Skeletal muscle tissue (tissue), 4 donors: ENCODE results near the gene CSNK1A1. TPM values are rescaled to one million over a fixed set of nuclear protein-coding genes. Genes with fewer than 3 reads are reported as not detected.
A peak's percentile ranks its signal among the peaks of the same experiment; 100 is the strongest.
"Not testable (repeated sequence)": the region's sequence is repeated elsewhere in the genome, so short reads cannot be mapped to it uniquely, and the experiment has no call there.

Source experiments
- H3K27ac ChIP-seq: one replicate; pipeline ENCODE4 v1.7.0; 2013; ENCODE audit warnings: mild to moderate bottlenecking, low read depth, low read length, inconsistent platforms
- H3K27me3 ChIP-seq, 3 donors: one replicate each; pipeline ENCODE4 v1.7.0; 2013; ENCODE audit warnings: low read length in 3 of 3; ENCODE audit not compliant: control insufficient read depth in 3 of 3, insufficient read depth in 3 of 3
- H3K36me3 ChIP-seq, 3 donors: one replicate each; pipeline ENCODE4 v1.7.0; 2013; ENCODE audit warnings: low read length in 3 of 3; ENCODE audit not compliant: control insufficient read depth in 3 of 3, insufficient read depth in 3 of 3
- H3K4me1 ChIP-seq, 3 donors: one replicate each; pipeline ENCODE4 v1.7.0; 2013; ENCODE audit warnings: low read length in 3 of 3, mild to moderate bottlenecking in 3 of 3; ENCODE audit not compliant: control insufficient read depth in 3 of 3, insufficient read depth in 3 of 3
- H3K4me3 ChIP-seq, 3 donors: one replicate each; pipeline ENCODE4 v1.7.0; 2013; ENCODE audit warnings: low read length in 3 of 3
- H3K9ac ChIP-seq, 3 donors: one replicate each; pipeline ENCODE4 v1.7.0; 2013; ENCODE audit warnings: low read length in 3 of 3, mild to moderate bottlenecking in 3 of 3, moderate library complexity in 2 of 3, low read depth in 1 of 3
- H3K9me3 ChIP-seq, 3 donors: one replicate each; pipeline ENCODE4 v1.7.0; 2013; ENCODE audit warnings: low read length in 3 of 3; ENCODE audit not compliant: control insufficient read depth in 3 of 3
- total RNA-seq: library from RNA; depleted of rRNA; stranded (reverse); fragments of >200 nt; gene quantifications from one replicate; pipeline ENCODE4 v1.2.3, GENCODE V29; 2014
- donor health status: Osteomylitis.

CSNK1A1 gene
- 161 TPM for total RNA-seq

- H3K27me3 ChIP-seq, result no peaks in the 10 kb centered on the region
- H3K4me3 ChIP-seq, result peak within 1 kb of the TSS; percentile 76 to 100 (median 99)
- peak within 1 kb of the TSS; percentile 94 to 100 (median 100) for H3K9ac ChIP-seq
- H3K4me1 ChIP-seq, result peaks cover 23 to 29% (median 24%) of the 10 kb centered on the region in 3 donors
- peak within 1 kb of the TSS; percentile 96 for H3K27ac ChIP-seq
- H3K36me3 ChIP-seq, result peaks cover 0 to 13% (median 8%) of the 10 kb centered on the region in 3 donors
- H3K9me3 ChIP-seq, result no peaks in the 10 kb centered on the region
Measured at GRCh38 chr5:149551227-149552037, at the start of gene CSNK1A1. TSS of gene CSNK1A1 (minus strand) at chr5:149551439. CDS start at chr5:149550964, 475 bp downstream.

- Histone ChIP-seq H3K4me3 (no peak overlapping the region), H3K9me3 (no peaks in the 10 kb centered on the region), H3K27me3 (no peaks in the 10 kb centered on the region), H3K27ac (no peak overlapping the region), H3K9ac (no peak overlapping the region), H3K4me1 (peaks cover 8 to 31% (median 11%) of the 10 kb centered on the region in 3 donors), H3K36me3 (peaks cover 19 to 30% (median 24%) of the 10 kb centered on the region in 3 donors)
Measured at GRCh38 chr5:149600932-149601331, 49.7 kb upstream of the CSNK1A1 start.

DNA sequence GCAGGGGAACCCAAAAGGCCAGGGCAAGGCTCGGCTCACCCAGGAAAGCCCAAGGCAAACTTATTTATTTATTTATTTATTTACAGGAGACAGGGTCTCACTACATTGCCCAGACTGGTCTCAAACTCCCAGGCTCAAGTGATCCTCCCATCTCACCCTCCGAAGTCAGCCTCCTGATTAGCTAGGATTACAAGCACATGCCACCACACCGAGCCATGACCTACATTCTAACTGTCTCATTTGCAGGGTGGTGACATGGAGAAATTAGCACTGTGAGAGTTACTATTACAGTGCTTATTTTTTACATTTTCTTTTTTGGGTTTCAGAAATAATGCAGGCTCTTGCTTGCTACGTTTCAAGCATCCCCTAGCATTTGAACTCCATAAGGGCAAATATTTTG, 48.1 kb upstream of the CSNK1A1 start:
- Histone ChIP-seq H3K9ac (no peak overlapping the region), H3K27me3 (no peaks in the 10 kb centered on the region), H3K4me1 (peaks cover 5 to 26% (median 5%) of the 10 kb centered on the region in 3 donors), H3K27ac (no peak overlapping the region), H3K9me3 (no peaks in the 10 kb centered on the region), H3K36me3 (peaks cover 19 to 30% (median 24%) of the 10 kb centered on the region in 3 donors), H3K4me3 (no peak overlapping the region)

GRCh38 chr5:149598966-149599365, 47.7 kb upstream of the CSNK1A1 start:
- peaks cover 19 to 29% (median 24%) of the 10 kb centered on the region in 3 donors for H3K36me3 ChIP-seq
- peaks cover 5 to 27% (median 5%) of the 10 kb centered on the region in 3 donors for H3K4me1 ChIP-seq

DNA sequence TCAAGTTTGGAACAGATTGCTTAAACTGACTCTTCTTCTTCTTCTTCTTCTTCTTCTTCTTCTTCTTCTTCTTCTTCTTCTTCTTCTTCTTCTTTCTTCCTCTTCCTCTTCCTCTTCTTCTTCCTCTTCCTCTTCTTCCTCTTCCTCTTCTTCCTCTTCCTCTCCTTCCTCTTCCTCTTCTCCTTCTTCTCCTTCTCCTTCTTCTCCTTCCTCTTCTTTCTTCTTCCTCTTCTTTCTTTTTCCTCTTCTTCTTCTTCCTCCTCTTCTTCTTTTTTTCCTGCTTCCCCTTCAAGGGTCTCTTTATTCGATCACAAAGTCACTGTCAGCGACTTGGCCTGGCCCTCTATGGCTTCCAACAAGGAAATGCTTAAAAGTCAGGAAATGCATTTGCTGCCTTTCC, 47.0 kb upstream of the CSNK1A1 start:
- not testable (repeated sequence) for H3K4me3 ChIP-seq, H3K9me3 ChIP-seq, H3K27ac ChIP-seq, H3K9ac ChIP-seq, H3K27me3 ChIP-seq
- H3K36me3 ChIP-seq, result peaks cover 17 to 25% (median 22%) of the 10 kb centered on the region in 3 donors
- peaks cover under 1 to 22% (median 4%) of the 10 kb centered on the region in 3 donors for H3K4me1 ChIP-seq

More at GRCh38 chr5:149598966-149599365, 47.7 kb upstream of the CSNK1A1 start:
- Histone ChIP-seq H3K9me3 (no peaks in the 10 kb centered on the region), H3K27me3 (no peaks in the 10 kb centered on the region), H3K27ac (no peak overlapping the region), H3K9ac (no peak overlapping the region), H3K4me3 (no peak overlapping the region)

GRCh38 chr5:149597618-149598017, 46.4 kb upstream of the CSNK1A1 start:
- peaks cover 16 to 23% (median 20%) of the 10 kb centered on the region in 3 donors for H3K36me3 ChIP-seq
- no peak overlapping the region for H3K4me3 ChIP-seq
- H3K27me3 ChIP-seq, result no peaks in the 10 kb centered on the region
- no peaks in the 10 kb centered on the region for H3K9me3 ChIP-seq
- no peak overlapping the region for H3K9ac ChIP-seq
- H3K27ac ChIP-seq, result no peak overlapping the region
- H3K4me1 ChIP-seq, result peaks cover 0 to 19% (median 2%) of the 10 kb centered on the region in 3 donors

- peaks cover 0 to 19% (median 2%) of the 10 kb centered on the region in 3 donors for H3K4me1 ChIP-seq
- H3K9me3 ChIP-seq, result no peaks in the 10 kb centered on the region
- H3K27me3 ChIP-seq, result no peaks in the 10 kb centered on the region
- H3K27ac ChIP-seq, result no peak overlapping the region
- no peak overlapping the region for H3K4me3 ChIP-seq
- peaks cover 13 to 18% (median 17%) of the 10 kb centered on the region in 3 donors for H3K36me3 ChIP-seq
- H3K9ac ChIP-seq, result peak overlapping the region in 2 of 3 donors; percentile 12 to 40
Measured at GRCh38 chr5:149596712-149597111, 45.5 kb upstream of the CSNK1A1 start.

- H3K36me3 ChIP-seq, H3K4me3 ChIP-seq, H3K27ac ChIP-seq, H3K9ac ChIP-seq, H3K9me3 ChIP-seq, H3K27me3 ChIP-seq: not testable (repeated sequence)
- H3K4me1 ChIP-seq, result peaks cover 0 to 16% (median 2%) of the 10 kb centered on the region in 3 donors
Measured at GRCh38 chr5:149595105-149595504, 43.9 kb upstream of the CSNK1A1 start.

GRCh38 chr5:149594206-149594895, 43.1 kb upstream of the CSNK1A1 start:
- no peak overlapping the region for H3K9ac ChIP-seq
- H3K4me1 ChIP-seq, result peaks cover 0 to 12% (median 2%) of the 10 kb centered on the region in 3 donors
- H3K36me3 ChIP-seq, result peaks cover 0 to 5% (median 5%) of the 10 kb centered on the region in 3 donors
- H3K27ac ChIP-seq, result no peak overlapping the region
- H3K27me3 ChIP-seq, result no peaks in the 10 kb centered on the region
- no peak overlapping the region for H3K4me3 ChIP-seq
- H3K9me3 ChIP-seq, result no peaks in the 10 kb centered on the region

DNA sequence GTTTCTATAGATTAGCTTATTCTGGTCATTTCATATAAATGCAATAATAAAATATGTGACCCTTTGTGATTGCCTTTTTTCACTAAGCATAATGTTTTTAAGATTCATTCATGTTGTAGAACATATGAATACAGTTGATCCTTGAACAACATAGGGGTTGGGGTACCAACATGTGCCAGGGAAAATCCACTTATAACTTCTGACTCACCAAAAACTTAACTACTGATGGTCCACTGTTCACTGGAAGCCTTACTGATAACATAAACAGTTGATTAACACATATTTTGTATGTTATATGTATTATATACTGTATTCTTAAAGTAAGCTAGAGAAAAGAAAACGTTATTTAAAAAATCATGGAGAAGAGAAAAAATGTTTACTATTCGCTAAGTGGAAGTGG, 42.1 kb upstream of the CSNK1A1 start:
- Histone ChIP-seq H3K4me1 (peaks cover 0 to 12% (median 2%) of the 10 kb centered on the region in 3 donors), H3K27ac (no peak overlapping the region), H3K4me3 (no peak overlapping the region), H3K9ac (no peak overlapping the region), H3K27me3 (no peaks in the 10 kb centered on the region), H3K36me3 (peaks cover 0 to 5% (median 5%) of the 10 kb centered on the region in 3 donors), H3K9me3 (no peaks in the 10 kb centered on the region)
